ENCODE results near the gene ZNF691. TPM values are rescaled to one million over a fixed set of nuclear protein-coding genes. Genes with fewer than 3 reads are reported as not detected.

Gene ZNF691
- polyA plus RNA-seq, 1 of the 3 experiments (the other 2 are of a cell fraction): 7.2 TPM

GRCh38 chr1:42797414-42797813, 49.0 kb upstream of the ZNF691 start (continued):
- no peak for TF ChIP-seq REST (IDR thresholded peaks at IDR 0.05; ENCODE audit: low read depth, low read length)

- H3K4me1 ChIP-seq (ENCODE audit: control insufficient read depth in 1 of 2, insufficient read depth in 2 of 2, low read depth in 1 of 2, low read length in 1 of 2): no peaks in the 10 kb centered on the region; a peak in 1 of 4 replicates
- H3K79me2 ChIP-seq (ENCODE audit: insufficient read depth): no peaks in the 10 kb centered on the region
- no peak overlapping the region for H2AFZ ChIP-seq (ENCODE audit: low read depth)
- H3K27me3 ChIP-seq (ENCODE audit: insufficient read depth): no peaks in the 10 kb centered on the region
- no peaks in the 10 kb centered on the region for H3F3A ChIP-seq (replicated peaks; ENCODE audit: insufficient read depth)
- no peaks in the 10 kb centered on the region for H3K9me3 ChIP-seq
- DNase-seq: no peak
- no peak overlapping the region for H3K4me3 ChIP-seq (ENCODE audit: low read depth in 2 of 2, low read length in 1 of 2)
- H3K9ac ChIP-seq: no peak overlapping the region
- POLR2A ChIA-PET: no interaction called here
- no peak overlapping the region for H3K4me2 ChIP-seq
- TF ChIP-seq NFIC (IDR thresholded peaks at IDR 0.05; ENCODE audit: borderline replicate concordance) (no peak), FOXJ3 (CRISPR knock-in tag; IDR thresholded peaks at IDR 0.05) (no peak)
- CTCF ChIA-PET: interaction anchor here (0.9 to 2.5 kb wide), 3 partner anchors 19 to 276 kb away, joined by 4 to 8 read pairs (median 6); no protein-coding TSS in a partner anchor
- 73% methylated on average over 4 of the region's 5 CpGs for WGBS (ENCODE audit: low lambda C conversion rate)
- no peaks in the 10 kb centered on the region for H4K20me1 ChIP-seq (ENCODE audit: insufficient read depth)
- H3K9me2 ChIP-seq: no peaks in the 10 kb centered on the region
- no peak overlapping the region for H3K27ac ChIP-seq (ENCODE audit: low read depth in 2 of 2, low read length in 1 of 2)
- no peaks in the 10 kb centered on the region for H3K36me3 ChIP-seq (replicated peaks in 1 of 2; ENCODE audit: control insufficient read depth in 1 of 2, insufficient read depth in 2 of 2, low read length in 1 of 2)
Measured at GRCh38 chr1:42797979-42798378, 48.4 kb upstream of the ZNF691 start.

GRCh38 chr1:42801832-42802473, 44.5 kb upstream of the ZNF691 start:
- Histone ChIP-seq H3K27ac (ENCODE audit: low read depth in 2 of 2, low read length in 1 of 2) (no peak overlapping the region), H3K36me3 (replicated peaks in 1 of 2; ENCODE audit: control insufficient read depth in 1 of 2, insufficient read depth in 2 of 2, low read length in 1 of 2) (no peaks in the 10 kb centered on the region), H3K79me2 (ENCODE audit: insufficient read depth) (no peaks in the 10 kb centered on the region), H3K4me3 (ENCODE audit: low read depth in 2 of 2, low read length in 1 of 2) (no peak overlapping the region), H3K9me2 (no peaks in the 10 kb centered on the region), H2AFZ (ENCODE audit: low read depth) (no peak overlapping the region), H3K4me1 (ENCODE audit: control insufficient read depth in 1 of 2, insufficient read depth in 2 of 2, low read depth in 1 of 2, low read length in 1 of 2) (no peaks in the 10 kb centered on the region), H3K9ac (no peak overlapping the region), H3K27me3 (ENCODE audit: insufficient read depth) (no peaks in the 10 kb centered on the region), H3K9me3 (no peaks in the 10 kb centered on the region), H3K4me2 (no peak overlapping the region), H4K20me1 (ENCODE audit: insufficient read depth) (no peaks in the 10 kb centered on the region), H3F3A (replicated peaks; ENCODE audit: insufficient read depth) (no peaks in the 10 kb centered on the region)
- DNase-seq: no peak
- ChIA-PET POLR2A (interaction anchor here (0.7 kb wide), 1 partner anchor 63 kb away, joined by 4 read pairs; no protein-coding TSS in a partner anchor), CTCF (interaction anchor here (1.9 kb wide), 1 partner anchor 14 kb away, joined by 4 read pairs; no protein-coding TSS in a partner anchor)
- no peak for TF ChIP-seq REST (IDR thresholded peaks at IDR 0.05; ENCODE audit: low read depth, low read length)
- TF ChIP-seq RFX5 (IDR thresholded peaks at IDR 0.05; ENCODE audit: low read length): no peak
- TF ChIP-seq NRF1 (IDR thresholded peaks at IDR 0.05; ENCODE audit: low read depth, low read length): no peak
- no peak for TF ChIP-seq YY1 (IDR thresholded peaks at IDR 0.05; ENCODE audit: low read depth)
- TF ChIP-seq ZBTB33 (IDR thresholded peaks at IDR 0.05; ENCODE audit: borderline replicate concordance, low read depth): no peak
- no peak for TF ChIP-seq EP300 (IDR thresholded peaks at IDR 0.05; ENCODE audit: borderline replicate concordance in 1 of 2, low read depth in 1 of 2, low read length in 1 of 2)
- TF ChIP-seq MEF2A (IDR thresholded peaks at IDR 0.05; ENCODE audit: borderline replicate concordance, low read depth): no peak
- TF ChIP-seq TAF1 (IDR thresholded peaks at IDR 0.05; ENCODE audit: borderline replicate concordance, low read depth, low read length): no peak
- TF ChIP-seq CHD2 (IDR thresholded peaks at IDR 0.05; ENCODE audit: low read length, partially characterized antibody): no peak
- no peak for TF ChIP-seq FOXJ3 (CRISPR knock-in tag; IDR thresholded peaks at IDR 0.05)
- TF ChIP-seq NFIC (IDR thresholded peaks at IDR 0.05; ENCODE audit: borderline replicate concordance): no peak
- TF ChIP-seq RAD21 (IDR thresholded peaks at IDR 0.05; ENCODE audit: low read length): no peak
- TF ChIP-seq ELF1 (IDR thresholded peaks at IDR 0.05): no peak
- no peak for TF ChIP-seq USF1 (IDR thresholded peaks at IDR 0.05; ENCODE audit: borderline replicate concordance, low read depth)
- whole genome bisulfite sequencing (ENCODE audit: low lambda C conversion rate): 92% methylated on average over 8 of the region's 8 CpGs
